HEK293 (cell line): ENCODE results near the gene KLHDC7B.

Experiments
- ATF2 ChIP-seq: fragments of 450-650 bp; formaldehyde crosslinking; IDR thresholded peaks from 2 replicates; pipeline ENCODE4 v1.5.1; 2016; ENCODE audit warnings: missing biosample characterization, missing genetic modification characterization, low read depth
- ZNF211 ChIP-seq: fragments of 450-650 bp; formaldehyde crosslinking; IDR thresholded peaks from 2 replicates; pipeline ENCODE4 v1.5.1; 2016; ENCODE audit warnings: low read depth, missing biosample characterization, missing genetic modification characterization
- ZNF501 ChIP-seq: fragments of 450-650 bp; formaldehyde crosslinking; IDR thresholded peaks from 2 replicates; pipeline ENCODE4 v1.5.1; 2016; ENCODE audit warnings: missing biosample characterization, missing genetic modification characterization
- ZNF530 ChIP-seq: fragments of 450-650 bp; formaldehyde crosslinking; IDR thresholded peaks from 2 replicates; pipeline ENCODE4 v1.5.1; 2016; ENCODE audit warnings: low read depth, missing biosample characterization, missing genetic modification characterization
- ZNF558 ChIP-seq: fragments of 450-650 bp; formaldehyde crosslinking; IDR thresholded peaks from 2 replicates; pipeline ENCODE4 v1.5.1; 2016; ENCODE audit warnings: missing biosample characterization, missing genetic modification characterization

GRCh38 chr22:50522208-50522805 is 23.4 kb upstream of the KLHDC7B start:
- TF ChIP-seq ZNF211 (no peak), ZNF530 (no peak), ZNF558 (tag by site-specific recombination) (no peak), ATF2 (tag by site-specific recombination) (no peak), ZNF501 (no peak)
